Retinal pigment epithelial cell (primary cell): Measurements from ENCODE around the gene NDEL1.

Source experiments
- DNase-seq: peaks from one replicate; pipeline ENCODE4 v3.0.0-alpha.2; 2010; ENCODE audit warnings: low read depth
- H3K4me3 ChIP-seq: 2 replicates; pipeline ENCODE4 v1.5.1; 2011; ENCODE audit warnings: mild to moderate bottlenecking, low read length, control low read depth, moderate library complexity
- CTCF ChIP-seq: conservative IDR thresholded peaks from 2 replicates; pipeline ENCODE4 v1.5.1; 2011; ENCODE audit warnings: low read depth, low read length, control low read depth, inconsistent platforms

The NDEL1 gene

GRCh38 chr17:8430966-8431365, 4.7 kb upstream of the NDEL1 start:
- no peak overlapping the region for H3K4me3 ChIP-seq
- no peak for TF ChIP-seq CTCF
- DNase-seq: no peak

GRCh38 chr17:8436169-8436843, 622 bp downstream of the NDEL1 start:
- peak; percentile 14 for DNase-seq
- peak; percentile 4 for TF ChIP-seq CTCF
- H3K4me3 ChIP-seq: peak overlapping the region; percentile 60

GRCh38 chr17:8436844-8437171, 1.1 kb downstream of the NDEL1 start:
- no peak for DNase-seq
- no peak for TF ChIP-seq CTCF
- peak overlapping the region; percentile 60 for H3K4me3 ChIP-seq

DNA sequence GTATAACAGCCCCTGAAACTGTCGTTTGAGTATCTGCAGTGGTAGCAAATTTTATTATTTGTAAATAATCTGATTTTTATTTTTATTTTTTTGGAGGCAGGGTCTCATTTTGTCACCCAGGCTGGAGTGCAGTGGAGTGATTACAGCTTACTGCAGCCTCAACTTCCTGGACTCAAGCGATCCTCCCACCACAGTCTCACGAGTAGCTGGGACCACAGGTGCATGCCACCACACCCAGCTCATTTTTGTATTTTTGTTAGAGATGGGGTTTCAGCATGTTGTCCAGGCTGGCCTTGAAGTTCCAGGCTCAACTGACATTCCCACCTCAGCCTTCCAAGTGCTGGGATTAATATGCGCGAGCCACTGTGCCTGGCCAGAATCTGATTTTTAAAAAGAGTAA, 2.8 kb downstream of the NDEL1 start:
- TF ChIP-seq CTCF: no peak
- no peak for DNase-seq
- no peak overlapping the region for H3K4me3 ChIP-seq

DNA sequence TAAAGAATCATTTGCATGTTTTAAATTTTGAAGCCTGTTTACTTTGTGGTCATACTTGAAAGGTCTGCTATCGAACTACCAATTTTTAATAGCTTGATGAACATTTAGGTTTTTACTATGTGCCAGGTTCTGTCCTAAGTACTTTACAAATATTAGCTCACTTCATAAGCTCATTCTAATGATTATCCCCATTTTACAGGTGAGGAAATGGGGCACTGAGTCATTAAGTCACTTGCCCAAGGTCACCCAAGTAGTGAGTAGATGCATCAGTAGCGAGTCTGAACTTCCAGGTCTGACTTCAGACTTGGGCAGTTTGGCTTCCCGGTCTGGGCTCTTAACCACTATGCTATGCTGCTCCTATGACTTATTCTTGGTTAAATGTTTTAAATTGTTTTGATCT, 4.0 kb downstream of the NDEL1 start:
- no peak for TF ChIP-seq CTCF
- no peak overlapping the region for H3K4me3 ChIP-seq
- no peak for DNase-seq

GRCh38 chr17:8441690-8442089, 6.0 kb downstream of the NDEL1 start:
- H3K4me3 ChIP-seq: no peak overlapping the region
- TF ChIP-seq CTCF: no peak
- DNase-seq: no peak

DNA sequence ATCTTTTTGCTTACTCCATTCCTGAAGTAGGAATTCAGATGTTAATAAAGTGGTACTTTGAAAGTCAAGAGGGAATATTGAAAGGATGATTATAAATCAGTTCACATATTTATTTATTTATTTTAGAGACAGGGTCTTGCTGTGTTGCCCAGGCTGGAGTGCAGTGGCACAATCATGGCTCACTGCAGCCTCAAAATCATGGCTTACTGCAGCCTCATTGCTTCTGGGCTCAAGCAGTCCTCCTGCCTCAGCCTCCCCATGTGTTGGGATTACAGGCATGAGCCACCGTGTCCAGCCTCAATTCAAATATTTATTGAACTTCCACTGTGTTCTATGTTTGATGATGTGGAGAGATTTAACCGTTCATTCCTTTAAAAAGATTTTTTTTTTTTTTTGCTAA, 6.6 kb downstream of the NDEL1 start:
- DNase-seq: no peak
- no peak overlapping the region for H3K4me3 ChIP-seq
- no peak for TF ChIP-seq CTCF
